RPMI7951 (cell line): Measurements from ENCODE around the gene ACSS1. TPM values are rescaled to one million over a fixed set of nuclear protein-coding genes. Genes with fewer than 3 reads are reported as not detected.

ENCODE experiments used
- DNase-seq: peaks from one replicate; pipeline ENCODE4 v3.0.0-alpha.2; 2012; ENCODE audit warnings: low read depth
- total RNA-seq: library from RNA; depleted of rRNA; stranded (reverse); fragments of >200 nt; shearing (Covaris generic); gene quantifications from 2 replicates; pipeline ENCODE4 v1.2.3, GENCODE V29; 2014

Gene ACSS1
- total RNA-seq, 1 experiment from 2014 or later: 1.6 TPM

DNA sequence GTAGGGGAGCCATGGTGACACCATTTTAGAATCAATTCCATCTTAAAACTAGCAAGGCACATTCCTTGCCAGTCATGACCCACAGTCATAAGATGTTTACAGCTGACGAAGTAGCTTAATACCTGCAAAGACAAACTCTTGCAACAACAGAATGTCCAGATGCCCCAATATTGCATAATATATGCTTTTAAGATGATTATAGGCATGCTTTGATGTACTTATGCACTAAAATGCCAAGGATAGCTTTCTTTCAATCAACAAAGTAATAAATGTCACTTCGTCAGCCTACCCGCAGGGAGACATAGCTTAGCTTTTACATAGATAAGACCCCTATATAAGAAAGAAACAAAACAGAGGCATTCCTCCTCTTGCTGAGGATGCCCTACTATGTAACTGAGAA is 26.7 kb downstream of the ACSS1 start:
- DNase-seq: no peak

DNA sequence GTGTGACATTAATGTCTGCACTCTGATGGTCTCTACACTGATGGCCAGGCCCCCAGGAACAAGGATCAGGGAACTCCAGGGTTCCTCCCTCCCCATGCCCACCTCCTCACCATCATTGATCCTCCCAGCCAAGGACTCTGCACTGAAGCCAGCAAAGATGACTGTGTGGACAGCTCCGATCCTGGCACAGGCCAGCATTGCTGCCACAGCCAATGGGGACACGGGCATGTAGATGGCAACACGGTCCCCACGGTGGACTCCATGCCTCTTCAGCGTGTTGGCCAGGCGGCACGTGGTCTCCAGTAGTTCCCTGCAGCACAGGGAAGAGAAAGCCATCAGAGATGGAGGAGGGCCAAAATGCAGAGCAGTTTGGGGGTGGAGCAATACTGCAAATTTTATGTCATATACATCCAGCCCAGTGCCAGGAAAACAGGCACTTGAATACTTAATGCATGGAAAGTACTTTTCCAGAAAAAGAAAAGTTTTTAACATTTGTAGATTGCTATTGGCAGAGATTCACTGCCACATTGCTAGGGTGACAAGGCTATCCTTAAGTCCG is 27.2 kb downstream of the ACSS1 start:
- DNase-seq: no peak

DNA sequence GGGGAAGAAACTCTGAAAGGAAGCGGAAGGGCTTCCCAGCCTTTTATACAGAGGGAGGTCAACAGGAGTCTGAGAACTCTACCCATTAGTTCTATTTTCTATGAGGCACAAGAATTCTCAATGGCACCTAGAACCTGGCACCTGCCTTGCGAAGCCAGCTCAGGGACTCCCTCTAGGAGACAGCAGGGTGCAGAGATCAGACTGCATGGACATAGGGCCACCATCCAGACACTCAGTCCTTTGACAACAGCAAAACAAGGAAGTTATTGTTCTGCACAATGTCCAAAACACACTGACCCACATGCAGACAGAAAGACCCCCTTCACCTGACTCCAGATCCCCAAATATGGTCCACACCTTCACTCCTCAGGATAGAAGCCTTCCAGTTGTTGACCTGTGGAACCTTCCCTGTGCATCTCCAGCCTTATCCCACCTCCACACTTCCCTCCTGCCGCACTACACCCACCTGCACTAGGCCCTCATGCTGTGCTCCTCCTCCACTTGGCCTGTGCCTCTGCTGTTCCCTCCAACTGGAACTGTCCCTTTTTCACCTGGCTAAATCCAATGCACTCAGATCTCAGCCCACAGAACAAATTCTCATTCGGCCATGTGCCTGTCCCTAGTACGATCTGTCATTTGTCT is 27.8 kb downstream of the ACSS1 start:
- DNase-seq: no peak

DNA sequence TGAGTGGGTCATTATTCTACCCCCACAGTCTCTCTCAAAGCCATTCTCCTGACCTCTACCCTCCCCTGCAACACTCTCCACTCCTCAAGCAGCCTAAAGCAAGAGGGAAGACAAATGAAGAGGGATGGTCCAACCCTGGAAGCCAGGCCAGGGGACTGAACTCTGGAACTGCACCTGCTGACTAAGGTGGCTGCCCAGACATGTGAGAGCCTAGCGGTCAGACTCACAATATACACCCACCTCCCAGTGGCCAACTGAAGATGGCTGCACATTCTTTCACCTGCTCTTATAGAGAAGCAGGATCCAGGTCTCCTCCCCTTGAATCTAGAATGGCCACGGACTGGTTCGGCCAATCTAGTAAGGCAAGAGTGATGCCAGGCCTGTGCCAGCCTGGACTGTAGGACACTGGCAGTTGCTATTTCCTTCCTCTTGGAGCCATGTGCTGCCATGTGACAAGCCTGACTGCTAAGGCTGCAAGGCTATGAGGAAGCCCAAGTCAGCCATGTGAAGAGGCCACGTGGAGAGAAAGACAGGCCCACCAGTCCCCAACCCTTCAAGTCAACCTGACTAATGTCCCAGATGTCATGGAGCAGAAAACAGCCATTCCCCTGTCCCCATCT is 31.8 kb downstream of the ACSS1 start:
- DNase-seq: no peak

DNA sequence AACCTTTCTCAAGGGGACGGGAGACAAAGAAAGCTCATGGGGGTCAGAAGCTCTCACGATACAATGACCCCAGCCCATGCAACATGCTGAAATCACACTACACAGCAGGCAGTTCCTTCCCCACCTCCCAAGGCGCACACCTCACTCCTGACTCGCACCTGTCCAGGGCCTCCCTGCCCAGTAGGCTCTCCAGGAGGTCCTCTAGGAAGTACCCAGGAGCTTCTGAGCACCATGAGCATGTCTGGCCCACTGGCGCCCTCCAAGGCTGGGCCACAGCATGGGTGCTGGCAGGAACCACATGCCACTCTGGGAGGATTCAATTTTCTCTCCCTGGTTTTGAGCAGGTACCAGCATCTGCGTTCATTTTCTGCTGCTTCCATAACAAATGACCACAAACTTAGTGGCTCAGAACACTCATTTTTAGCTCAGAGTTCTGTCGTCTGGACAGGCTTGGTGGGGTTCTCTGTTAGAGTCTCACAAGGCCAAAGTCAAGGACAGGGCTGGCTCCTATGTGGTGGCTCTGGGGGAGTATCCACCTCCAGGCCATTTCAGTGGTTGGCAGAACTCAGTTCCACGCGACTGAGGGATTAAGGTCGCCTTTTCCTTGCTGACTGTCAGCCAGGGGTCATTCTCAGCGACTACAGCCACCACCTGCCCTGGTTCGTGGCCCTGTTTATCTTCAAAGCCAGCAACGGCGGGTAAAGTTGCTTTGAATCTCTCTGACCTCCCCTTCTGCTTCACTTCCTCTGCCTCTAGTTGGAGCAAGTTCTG is 32.7 kb downstream of the ACSS1 start:
- no peak for DNase-seq

DNA sequence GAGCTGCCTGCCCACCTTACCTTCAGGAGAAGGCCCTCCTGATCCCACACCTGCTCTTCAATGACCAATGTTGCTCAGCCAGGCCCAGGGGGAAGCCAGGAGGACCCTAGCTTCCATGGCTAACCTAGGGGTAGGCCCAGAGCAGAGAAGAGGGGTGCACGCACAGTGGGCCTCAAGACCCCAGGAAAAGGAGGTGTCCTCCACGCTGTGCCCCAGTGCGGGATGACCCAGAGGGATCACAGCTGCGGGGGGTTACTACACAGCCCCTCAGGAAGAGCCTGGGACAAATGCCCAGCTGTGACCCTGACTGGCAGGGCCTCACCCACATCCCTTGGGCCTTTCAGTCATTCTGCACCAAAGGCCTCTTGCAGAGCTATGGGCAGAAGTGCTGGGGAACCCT is 33.8 kb downstream of the ACSS1 start:
- no peak for DNase-seq

DNA sequence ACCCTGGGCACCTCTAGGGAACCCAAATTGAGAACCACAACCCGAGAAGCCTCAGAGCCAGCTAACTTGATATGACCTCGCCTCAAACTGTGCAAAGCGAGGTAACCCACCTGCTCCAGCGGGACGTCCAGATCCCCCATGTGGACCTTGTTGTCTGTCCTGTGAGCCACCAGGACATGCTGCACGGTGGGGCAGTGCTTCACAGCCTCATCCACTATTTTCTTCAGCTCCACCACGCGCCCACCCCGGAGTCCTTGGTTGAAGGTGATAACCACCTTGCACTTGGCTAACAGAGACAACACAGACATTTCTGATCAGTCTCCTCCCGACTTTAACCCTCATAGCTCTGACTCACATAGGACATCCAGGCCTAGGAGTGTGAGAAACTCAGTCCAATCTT is 34.6 kb downstream of the ACSS1 start:
- no peak for DNase-seq

DNA sequence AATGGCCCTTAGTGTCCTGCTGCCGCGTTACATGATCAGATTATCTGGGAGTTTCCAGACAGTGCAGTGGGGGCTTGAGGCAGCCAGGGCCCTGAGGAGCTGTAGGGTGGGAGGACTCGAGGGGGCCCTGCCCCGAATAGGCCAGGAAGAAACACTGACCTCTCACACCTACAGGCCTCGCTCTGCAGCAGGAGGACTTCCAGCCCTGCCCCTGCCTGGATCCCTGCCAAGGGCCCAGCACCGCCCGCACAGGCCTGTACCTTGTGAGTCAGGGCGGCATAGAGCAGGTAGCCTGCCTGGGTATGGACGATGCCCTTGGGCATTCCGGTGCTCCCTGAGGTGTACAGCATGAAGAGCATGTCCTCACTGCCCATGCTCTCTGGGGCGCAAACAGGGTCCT is 35.3 kb downstream of the ACSS1 start:
- DNase-seq: no peak

DNA sequence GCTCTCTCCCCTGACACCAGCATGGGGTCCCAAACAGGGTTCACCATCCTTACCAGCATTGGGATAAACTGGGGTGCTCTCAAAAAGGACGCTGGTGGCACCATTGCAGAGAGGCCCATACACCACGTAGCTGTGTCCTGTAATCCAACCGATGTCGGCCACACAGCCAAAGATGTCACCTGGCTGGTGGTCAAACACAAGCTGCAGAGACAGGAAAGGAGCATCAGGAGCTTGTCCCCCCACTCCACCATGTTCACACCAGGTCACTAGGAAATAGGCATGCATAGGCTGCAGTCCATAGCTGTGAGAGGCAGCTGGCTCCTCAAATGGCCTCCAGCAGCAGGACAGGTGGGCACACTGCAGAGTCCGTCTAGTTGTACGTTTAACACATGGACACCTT is 36.6 kb downstream of the ACSS1 start:
- no peak for DNase-seq

DNA sequence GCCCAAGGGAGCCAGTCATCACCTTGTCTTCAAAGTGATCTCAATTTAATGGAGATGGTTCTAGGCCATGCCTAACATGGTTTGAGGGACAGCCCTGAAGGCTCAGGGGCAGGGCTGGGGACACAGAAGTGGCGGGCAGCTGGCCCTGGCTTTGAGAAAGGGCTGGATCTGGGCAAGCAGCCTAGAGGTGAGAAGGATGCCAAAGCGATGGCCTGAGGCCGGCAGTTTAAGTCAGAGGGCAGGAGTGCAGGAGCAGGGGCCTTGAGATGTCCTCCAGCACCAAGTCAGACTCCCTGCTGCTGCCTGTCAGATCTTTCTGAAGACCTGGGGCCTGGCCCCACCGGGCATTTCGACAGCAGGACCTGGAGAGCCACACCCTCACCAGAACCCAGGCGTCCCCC is 37.0 kb downstream of the ACSS1 start:
- no peak for DNase-seq

DNA sequence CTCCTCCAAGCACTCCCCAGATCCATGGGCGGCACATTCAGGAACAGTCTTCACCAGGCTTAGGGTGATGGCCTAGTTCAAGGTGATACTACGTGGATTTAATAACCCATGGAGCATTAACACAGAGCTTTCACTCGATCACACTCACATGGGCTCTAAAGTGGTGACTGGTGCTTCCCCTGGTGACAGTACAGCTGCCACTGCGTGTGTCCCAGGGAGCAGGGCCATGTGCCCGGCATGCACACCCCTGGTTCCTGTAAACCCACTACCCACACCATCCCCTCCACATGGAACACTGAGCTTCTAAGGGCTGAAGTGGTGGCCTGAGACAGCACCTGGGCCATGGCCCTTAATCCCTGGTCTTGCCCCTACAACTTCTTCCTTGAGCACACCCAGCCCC is 37.6 kb downstream of the ACSS1 start:
- no peak for DNase-seq

DNA sequence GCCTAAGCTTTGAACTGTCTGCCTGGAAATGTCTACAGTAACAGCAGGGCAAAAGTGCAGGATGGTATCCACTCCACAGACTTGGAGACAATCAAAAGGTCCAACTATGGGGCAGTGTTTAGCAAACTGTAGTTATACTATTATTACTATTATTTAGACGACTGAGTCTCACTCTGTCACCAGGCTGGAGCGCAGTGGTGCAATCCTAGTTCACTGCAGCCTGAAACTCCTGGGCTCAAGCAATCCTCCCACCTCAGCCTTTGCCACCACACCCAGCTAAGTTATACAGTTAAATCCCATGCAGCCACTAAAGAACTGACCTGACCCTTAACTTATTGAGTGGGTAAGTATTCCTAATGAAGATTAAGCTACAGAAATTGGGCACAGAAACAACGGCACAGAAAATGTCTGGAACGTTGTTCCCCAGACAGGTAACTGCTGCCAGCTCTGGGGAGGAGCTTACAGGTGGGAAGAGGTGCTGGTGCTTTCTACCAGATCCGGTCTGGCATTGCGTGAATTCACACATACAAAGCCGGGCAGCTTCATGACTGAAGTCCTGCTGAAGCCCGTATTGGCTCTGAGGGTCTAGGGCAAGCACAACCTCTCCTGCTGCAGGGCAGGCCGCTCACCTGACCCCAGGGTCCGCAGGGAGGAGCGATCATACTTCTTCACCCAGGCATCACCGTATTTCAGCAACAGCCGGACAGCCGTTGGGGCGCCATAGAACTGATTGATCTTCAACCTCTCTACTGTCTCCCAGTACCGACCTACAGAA is 38.4 kb downstream of the ACSS1 start:
- no peak for DNase-seq

DNA sequence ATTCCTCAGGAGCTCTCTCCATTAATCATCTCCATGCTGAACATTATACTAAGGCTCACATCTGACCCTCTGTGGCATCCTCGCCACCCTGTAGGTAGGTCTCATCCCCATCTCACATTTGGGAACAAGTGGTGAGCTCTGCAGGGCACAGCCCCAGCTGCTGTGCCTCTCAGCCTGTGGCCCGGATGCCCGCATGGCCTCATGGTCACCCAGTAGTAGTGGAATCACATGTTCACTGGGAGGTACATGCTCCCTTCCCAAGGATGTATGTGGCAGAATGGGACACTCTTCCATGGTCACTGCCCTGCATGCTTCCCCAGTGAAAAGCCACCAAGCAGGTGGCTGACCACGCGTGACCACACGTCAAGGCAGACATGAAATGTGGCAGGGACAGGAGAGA is 39.1 kb downstream of the ACSS1 start:
- no peak for DNase-seq

DNA sequence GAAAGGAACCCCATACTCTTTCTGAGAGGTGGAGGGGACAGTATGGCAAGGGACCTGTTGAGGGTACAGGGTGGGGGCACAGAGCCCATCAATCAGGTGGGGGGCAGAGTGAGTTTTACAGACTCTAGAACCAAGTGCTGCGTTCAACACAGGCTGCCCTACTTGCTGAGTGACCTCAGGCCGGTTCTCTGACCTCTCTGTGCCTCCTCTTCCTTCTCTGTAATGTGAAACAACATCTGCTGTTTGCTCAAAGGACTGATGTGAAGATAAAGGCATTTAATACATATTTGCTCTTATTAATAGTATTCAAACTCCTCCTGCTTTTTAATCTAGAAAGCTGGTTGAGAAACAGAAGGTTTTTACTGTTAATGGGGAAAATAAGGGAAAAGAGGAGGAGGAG is 39.5 kb downstream of the ACSS1 start:
- DNase-seq: no peak

DNA sequence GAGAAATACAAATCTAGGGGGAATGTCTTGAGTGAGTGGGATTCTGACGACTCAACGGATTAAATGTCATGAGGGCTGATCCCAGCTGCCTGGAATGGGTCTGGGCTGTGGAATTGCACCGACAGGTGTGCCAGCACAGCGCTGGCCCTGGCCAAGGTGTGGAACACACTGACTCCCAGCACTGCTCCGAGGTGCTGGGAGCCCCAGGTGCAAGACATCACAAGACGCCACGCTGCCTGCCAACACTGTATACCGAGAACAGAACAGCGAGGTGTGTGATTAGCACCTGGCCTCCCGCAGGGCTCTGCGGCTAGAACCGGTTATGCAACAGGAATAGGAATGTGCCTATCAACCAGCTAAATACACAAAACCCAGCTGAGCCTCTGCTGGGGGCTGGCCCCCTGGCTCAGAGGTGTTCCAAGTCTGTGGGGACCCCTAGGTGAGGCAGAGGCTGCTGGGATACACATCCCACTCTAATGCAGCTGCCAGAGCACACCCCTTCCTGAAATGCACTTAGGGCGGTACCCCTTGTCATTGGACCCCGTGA is 40.6 kb downstream of the ACSS1 start:
- no peak for DNase-seq

DNA sequence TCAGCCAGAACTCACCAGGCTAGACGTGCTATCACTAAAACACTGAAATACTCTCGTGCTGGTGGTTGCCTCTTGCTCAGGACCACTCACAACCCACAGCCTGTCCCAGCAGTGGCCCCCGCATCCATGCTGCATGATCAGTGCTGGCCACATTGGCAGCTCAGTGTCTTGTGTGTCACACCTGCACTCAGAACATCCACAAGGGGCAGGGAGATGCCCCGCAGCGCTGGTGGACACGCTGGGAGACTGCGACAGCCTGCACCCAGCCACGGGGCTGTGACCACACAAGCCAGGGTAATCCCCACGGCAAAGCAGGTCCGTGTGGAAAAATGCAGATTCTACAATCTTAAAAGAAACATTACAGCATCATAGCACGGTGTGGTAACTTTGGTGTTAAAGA is 41.5 kb downstream of the ACSS1 start:
- no peak for DNase-seq

DNA sequence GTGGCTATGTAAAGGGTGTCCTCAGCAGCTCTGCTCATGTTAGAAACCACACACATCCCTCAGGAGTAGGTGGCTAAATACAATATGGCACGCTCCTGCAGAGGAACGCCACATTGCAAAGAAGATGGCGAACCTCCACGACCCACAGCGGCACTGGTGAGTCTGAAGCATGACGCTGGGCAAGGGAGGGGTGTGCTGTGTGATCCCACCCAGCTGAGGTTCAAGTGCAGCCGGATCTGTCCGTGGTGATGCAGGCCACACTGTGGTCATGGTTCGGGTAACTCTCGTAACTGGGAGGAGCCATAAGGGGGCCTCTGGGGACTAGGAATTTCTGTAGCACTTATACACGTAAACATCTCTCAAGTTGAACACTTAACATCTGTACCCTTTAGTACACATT is 42.0 kb downstream of the ACSS1 start:
- no peak for DNase-seq

DNA sequence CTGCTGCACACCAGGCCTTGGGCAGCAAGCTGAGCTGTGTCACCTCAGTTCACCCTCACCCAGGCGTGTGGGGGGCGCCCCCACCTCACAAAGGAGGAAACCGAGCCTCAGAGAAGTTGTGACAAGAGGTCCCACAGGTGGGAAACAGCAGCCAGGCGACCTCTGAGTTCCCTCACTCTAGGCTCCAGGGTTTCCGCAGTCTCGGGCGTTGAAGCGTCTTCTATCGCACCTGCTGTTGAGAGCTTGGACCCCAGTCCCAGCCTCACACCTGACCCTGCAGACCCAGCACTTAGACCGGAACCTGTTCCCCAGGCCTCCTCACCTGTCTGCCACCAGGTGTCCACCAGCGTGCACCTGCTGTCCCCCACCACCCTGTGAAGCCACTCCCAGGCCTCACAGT is 43.1 kb downstream of the ACSS1 start:
- DNase-seq: no peak

DNA sequence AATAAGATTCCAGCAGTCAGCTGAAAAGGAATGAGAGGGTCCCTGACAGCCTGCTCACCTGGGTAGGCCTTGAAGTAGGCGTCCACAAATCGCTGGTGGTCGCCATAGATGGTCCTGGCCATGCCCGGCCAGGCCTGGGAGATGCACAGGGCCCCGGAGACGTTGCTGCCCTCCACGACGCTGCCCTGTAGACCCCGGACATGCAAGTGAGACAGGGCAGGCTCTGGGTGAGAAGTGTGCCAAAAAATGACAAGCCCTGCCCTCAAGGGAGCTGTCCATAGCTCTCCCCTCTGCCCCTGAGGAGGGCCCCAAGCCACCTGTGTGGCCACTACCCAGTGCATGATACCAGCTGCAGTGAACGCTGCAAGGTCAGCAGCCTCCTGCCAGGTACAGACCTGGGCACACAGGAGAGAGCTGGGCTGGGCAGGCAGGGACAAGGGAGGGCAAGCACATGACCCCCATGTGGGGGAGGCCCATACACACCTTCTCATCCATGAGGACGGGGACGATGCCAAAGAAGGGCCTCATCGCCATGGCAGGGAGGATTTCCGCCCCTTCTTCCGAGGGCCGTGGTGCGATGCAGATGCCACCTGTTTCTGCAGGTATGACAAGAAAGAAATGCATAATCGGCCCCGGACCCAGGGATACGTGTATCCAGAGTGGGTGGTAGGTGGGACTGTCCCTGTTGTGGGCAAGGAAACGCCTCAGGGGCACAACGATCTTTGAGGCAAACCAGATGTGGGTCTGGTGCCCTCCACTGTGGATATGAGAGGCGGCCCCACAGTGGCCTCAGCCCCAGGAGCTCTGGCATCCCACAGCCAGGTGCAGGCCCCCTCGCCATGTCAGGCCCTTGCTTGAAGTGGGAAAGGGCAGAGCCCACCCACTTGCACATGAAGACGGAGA is 44.2 kb downstream of the ACSS1 start:
- no peak for DNase-seq

DNA sequence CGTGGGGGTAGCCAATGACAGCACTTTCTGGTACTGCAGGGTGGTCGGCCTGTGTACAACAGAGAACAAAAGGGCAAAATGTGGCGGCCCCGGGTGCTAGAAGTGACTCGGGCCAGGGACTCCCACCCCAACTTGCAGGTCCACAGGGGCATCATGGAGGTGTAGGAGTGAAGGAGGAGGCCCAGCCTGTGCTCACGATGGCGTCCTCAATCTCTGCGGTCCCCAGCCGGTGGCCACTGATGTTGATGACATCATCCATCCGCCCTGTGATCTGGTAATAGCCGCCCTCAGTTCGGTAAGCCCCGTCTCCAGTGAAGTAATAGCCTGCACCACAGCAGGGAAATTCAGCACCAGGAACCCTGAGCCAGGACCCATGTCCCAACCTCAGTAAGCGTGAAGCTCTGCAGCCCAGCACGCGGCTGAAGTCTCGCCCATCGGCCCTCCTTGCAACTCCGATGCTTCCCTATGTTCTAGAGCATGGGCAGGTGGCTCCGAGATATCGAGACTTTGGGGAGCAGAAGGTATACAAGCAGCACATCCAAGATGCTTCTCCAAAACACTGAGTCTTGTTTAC is 45.2 kb downstream of the ACSS1 start:
- DNase-seq: no peak
